Neuron (in vitro differentiated cells): Measurements from ENCODE around the gene RASA4.
"Not testable (repeated sequence)": the region's sequence is repeated elsewhere in the genome, so short reads cannot be mapped to it uniquely, and the experiment has no call there.

ENCODE experiments used
- H2AFZ ChIP-seq: one replicate; pipeline ENCODE4 v1.6.1; 2013; ENCODE audit warnings: low read depth, mild to moderate bottlenecking, inconsistent platforms, low read length, moderate library complexity
- H3K27me3 ChIP-seq: one replicate; pipeline ENCODE4 v1.6.1; 2013; ENCODE audit warnings: low read length; ENCODE audit not compliant: insufficient read depth
- H3K36me3 ChIP-seq: one replicate; pipeline ENCODE4 v1.6.1; 2013; ENCODE audit warnings: low read length; ENCODE audit not compliant: insufficient read depth
- H3K4me1 ChIP-seq: one replicate; pipeline ENCODE4 v1.6.1; 2013; ENCODE audit warnings: low read length; ENCODE audit not compliant: insufficient read depth
- H3K4me3 ChIP-seq: 2 replicates; pipeline ENCODE4 v1.5.1; 2013; ENCODE audit warnings: mild to moderate bottlenecking, low read length, moderate library complexity
- H3K9me3 ChIP-seq: one replicate; pipeline ENCODE4 v1.6.1; 2013; ENCODE audit warnings: low read length

The RASA4 gene

GRCh38 chr7:102544372-102544771 is 72.2 kb downstream of the RASA4 start:
- H3K4me3 ChIP-seq, H2AFZ ChIP-seq, H3K27me3 ChIP-seq, H3K36me3 ChIP-seq, H3K9me3 ChIP-seq, H3K4me1 ChIP-seq: not testable (repeated sequence)

DNA sequence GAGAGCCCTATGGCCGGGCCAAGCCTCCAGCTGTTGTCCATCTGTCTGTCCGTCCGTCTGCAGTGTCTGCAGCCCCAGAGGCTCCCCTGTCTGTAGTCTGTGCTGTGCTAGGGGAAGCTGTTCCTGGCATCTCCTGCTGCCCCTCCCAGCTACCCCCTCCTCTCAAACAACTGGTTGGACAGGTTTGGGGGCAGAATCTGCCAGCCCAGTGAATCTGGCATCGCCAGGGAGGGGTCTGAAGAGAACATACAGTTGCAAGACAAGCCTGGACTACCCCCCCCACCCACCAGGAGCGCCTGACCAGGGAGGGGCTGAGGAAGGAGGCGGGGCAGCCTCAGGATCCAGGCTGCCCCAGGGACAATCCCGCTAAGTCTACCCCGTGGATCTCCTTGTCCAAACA is 73.0 kb downstream of the RASA4 start, which contains the start of gene UPK3BL2:
UPK3BL2 (minus strand) TSS at position 101 of the 400 bp plus-strand sequence; CDS start at position 41, 60 bp downstream.
- not testable (repeated sequence) for H2AFZ ChIP-seq, H3K27me3 ChIP-seq, H3K9me3 ChIP-seq, H3K4me3 ChIP-seq, H3K36me3 ChIP-seq, H3K4me1 ChIP-seq

DNA sequence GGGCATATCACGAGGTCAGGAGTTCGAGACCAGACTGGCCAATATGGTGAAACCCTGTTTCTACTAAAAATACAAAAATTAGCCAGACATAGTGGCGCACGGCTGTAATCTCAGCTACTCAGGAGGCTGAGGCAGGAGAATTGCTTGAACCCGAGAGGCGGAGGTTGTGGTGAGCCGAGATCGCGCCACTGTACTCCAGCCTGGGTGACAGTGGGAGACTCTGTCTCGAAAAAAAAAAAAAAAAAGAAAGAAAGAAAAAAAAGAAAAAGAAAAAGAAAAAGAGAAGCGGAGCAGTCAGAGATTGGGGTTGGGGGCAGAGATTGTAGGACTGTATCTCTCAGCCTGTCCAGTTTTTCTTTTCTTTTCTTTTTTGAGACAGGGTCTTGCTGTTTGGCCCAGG is 73.8 kb downstream of the RASA4 start:
- H3K4me3 ChIP-seq, H3K4me1 ChIP-seq, H3K36me3 ChIP-seq, H2AFZ ChIP-seq, H3K9me3 ChIP-seq, H3K27me3 ChIP-seq: not testable (repeated sequence)

GRCh38 chr7:102542083-102542482 is 74.5 kb downstream of the RASA4 start:
- not testable (repeated sequence) for H2AFZ ChIP-seq, H3K4me3 ChIP-seq, H3K36me3 ChIP-seq, H3K27me3 ChIP-seq, H3K4me1 ChIP-seq, H3K9me3 ChIP-seq

GRCh38 chr7:102540604-102541003 is 76.0 kb downstream of the RASA4 start:
- not testable (repeated sequence) for H3K27me3 ChIP-seq

DNA sequence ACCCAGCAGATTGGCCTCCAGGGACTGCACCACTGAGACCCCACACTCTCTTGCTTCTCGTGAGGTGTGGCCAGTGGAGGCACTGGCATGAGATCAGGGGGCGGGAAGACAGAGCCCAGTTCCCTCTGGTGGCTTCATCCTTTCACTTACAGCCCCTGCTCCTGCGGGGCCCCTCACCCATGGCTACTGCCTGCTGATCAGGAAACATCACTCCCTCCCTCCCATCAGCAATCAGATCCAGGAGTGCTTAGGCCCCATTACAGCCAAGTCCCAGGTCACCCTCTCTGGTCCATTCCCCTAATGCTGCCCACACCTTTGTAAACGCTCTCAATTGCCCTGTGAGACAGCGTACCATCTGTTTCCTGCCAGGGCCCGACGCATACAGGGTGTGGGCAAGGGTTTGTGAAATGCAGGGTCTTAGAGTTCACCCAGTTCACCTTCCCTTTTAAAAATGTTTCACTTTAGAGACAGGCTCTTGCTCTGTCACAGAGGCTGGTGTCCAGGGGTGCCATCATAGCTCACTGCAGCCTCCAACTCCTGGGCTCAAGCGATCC is 81.4 kb downstream of the RASA4 start:
- not testable (repeated sequence) for H3K9me3 ChIP-seq, H3K4me1 ChIP-seq, H3K36me3 ChIP-seq, H3K4me3 ChIP-seq, H2AFZ ChIP-seq, H3K27me3 ChIP-seq

More at GRCh38 chr7:102540604-102541003, 76.0 kb downstream of the RASA4 start:
- not testable (repeated sequence) for H3K36me3 ChIP-seq, H2AFZ ChIP-seq, H3K4me3 ChIP-seq, H3K4me1 ChIP-seq, H3K9me3 ChIP-seq

GRCh38 chr7:102532127-102532526 is 84.4 kb downstream of the RASA4 start:
- not testable (repeated sequence) for H3K4me1 ChIP-seq, H3K27me3 ChIP-seq, H2AFZ ChIP-seq, H3K36me3 ChIP-seq, H3K4me3 ChIP-seq, H3K9me3 ChIP-seq

DNA sequence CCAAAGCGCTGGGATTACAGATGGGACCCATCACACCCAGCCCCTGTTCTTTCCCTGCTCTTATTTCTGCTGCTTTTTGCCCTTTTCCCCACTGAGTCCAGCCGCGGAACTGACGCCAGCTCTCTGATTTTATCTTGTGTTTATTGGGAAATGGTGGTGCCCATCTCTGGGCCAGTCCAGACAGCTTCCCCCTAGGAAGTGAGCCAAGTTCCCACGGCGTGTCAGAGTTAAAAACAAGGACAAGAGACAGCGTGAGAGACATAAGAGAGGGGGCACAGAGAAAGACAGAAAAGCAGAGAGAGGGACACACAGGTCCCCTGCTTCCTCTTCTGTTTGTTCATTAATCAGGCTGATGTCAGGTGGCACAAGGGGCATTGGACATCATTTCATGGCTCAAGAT is 85.0 kb downstream of the RASA4 start:
- H3K36me3 ChIP-seq, H3K4me1 ChIP-seq, H3K9me3 ChIP-seq, H3K27me3 ChIP-seq, H2AFZ ChIP-seq, H3K4me3 ChIP-seq: not testable (repeated sequence)

DNA sequence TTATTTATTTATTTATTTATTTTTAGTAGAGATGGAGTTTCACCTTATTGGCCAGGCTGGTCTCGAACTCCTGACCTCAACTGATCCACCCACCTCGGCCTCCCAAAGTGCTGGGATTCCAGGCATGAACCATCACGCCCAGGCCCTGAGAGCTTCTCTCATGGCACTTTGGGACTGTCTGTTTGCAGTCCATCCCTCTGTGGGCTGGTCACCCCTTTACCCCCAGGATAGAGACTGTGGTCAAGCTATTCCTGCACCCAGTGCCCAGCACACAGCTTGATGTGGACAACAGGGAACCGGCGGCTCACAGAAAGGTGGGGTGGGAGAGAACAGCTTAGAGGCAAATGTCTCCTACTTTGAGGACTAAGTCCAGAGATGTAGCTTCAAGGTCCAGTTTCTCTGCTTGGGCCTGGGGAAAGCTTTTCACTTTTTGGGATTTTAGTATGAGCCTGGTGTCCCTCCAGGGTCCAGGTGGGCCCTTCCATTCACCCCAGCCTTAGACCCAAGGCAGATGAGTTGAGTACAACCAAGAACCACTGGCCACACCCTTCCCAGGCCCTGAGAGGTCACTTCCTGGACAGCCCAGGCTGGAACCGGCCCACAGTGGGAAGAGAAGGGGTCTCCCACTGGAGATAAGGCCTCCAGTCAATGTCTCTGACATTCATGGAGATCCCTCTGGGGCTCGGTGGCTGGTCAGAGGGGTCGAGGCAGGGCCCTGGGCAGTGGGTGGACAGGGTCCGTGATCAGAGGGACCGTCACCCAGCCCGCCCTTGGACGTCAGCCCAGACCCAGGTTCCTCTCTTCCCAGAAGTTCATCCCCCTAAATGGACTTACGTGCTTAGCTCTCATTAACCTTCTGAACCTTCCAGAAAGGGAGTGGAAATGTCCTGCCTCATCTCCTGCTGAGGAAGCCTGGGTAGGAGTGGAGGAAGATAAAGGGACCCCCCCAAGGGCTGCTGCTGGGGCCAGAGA is 88.4 kb downstream of the RASA4 start:
- H3K9me3 ChIP-seq, result not testable (repeated sequence)

GRCh38 chr7:102527182-102527581 is 89.4 kb downstream of the RASA4 start:
- not testable (repeated sequence) for H3K36me3 ChIP-seq, H2AFZ ChIP-seq, H3K27me3 ChIP-seq, H3K4me3 ChIP-seq, H3K4me1 ChIP-seq, H3K9me3 ChIP-seq

More for the DNA sequence above, 88.4 kb downstream of the RASA4 start:
- H3K4me3 ChIP-seq, H2AFZ ChIP-seq, H3K4me1 ChIP-seq, H3K36me3 ChIP-seq, H3K27me3 ChIP-seq: not testable (repeated sequence)

DNA sequence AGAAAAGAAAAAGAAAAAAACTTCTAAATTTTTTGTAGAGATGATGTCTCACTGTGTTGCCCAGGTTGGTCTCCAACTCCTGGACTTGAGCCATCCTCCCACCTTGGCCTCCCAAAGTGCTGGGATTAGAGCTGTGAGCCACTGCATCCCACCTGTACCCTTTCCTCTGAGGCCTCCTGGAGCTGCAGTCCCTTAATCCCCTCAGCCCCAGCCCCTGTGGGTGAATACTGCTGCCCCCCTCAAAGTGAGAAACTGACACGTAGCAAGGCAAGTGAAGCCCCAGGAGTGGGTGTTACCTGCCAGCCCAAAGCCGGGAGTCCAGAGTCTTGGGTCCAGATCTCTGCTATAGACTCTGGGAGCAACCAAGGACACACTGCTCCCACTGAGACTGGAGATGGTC is 91.8 kb downstream of the RASA4 start:
- not testable (repeated sequence) for H3K4me3 ChIP-seq, H2AFZ ChIP-seq, H3K36me3 ChIP-seq, H3K4me1 ChIP-seq, H3K27me3 ChIP-seq, H3K9me3 ChIP-seq
